Esophagus squamous epithelium (tissue), 4 donors: ENCODE results near the gene CD320.

ENCODE experiments used
- POLR2A ChIP-seq, 4 donors: fragments of 450-650 bp; IDR thresholded peaks; one replicate each; pipeline ENCODE4 v1.6.1; 2017; ENCODE audit warnings: antibody characterized with exemption in 4 of 4, mild to moderate bottlenecking in 4 of 4, moderate library complexity in 3 of 4
- TF ChIP-seq, protein P1 (sequence below), 6 experiments: fragments of 450-650 bp in 4 of 6; fragments of 200-600 bp in 2 of 6; sonication (generic) in 2 of 6; IDR thresholded peaks; one replicate each; pipeline ENCODE4 v1.5.1; 2016 to 2019; ENCODE audit warnings: antibody characterized with exemption in 6 of 6, mild to moderate bottlenecking in 4 of 6, moderate library complexity in 4 of 6

DNA sequence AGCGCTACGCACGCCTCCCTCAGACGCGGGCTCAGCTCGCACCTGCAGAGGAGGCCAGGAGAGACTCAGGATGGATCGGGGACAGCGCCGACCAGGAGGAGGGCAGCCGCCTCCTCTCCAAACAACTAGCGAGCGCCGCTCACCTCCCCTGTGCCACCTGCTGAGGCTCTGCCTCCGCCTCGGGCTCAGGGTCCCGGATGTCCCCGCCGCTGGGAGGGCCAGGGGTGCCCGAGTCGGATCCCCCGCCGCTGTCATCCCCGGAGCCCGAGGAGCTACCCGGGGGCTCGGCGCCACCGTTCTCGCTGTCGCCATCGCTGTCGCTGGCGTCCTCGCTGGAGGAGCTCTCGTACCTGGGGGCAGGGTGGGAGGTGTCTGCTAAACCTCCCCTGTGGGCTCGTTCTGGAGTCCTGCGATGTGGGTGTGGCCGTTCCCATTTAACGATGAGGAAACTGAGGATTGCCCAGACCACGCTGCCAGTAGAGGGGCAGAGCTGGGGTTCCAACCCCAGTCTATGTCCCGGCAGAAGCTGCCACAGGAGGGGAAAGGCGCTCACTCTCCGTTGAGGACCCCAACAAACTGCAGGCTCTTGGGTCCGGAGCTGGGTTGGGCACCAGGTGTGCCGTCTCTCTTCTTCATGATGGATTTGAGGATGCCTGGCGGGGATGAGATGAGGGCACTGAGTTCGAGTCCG, 25.8 kb upstream of the CD320 start:
- TF ChIP-seq POLR2A (IDR thresholded peaks at IDR 0.05): no peak
- TF ChIP-seq, protein P1, sequence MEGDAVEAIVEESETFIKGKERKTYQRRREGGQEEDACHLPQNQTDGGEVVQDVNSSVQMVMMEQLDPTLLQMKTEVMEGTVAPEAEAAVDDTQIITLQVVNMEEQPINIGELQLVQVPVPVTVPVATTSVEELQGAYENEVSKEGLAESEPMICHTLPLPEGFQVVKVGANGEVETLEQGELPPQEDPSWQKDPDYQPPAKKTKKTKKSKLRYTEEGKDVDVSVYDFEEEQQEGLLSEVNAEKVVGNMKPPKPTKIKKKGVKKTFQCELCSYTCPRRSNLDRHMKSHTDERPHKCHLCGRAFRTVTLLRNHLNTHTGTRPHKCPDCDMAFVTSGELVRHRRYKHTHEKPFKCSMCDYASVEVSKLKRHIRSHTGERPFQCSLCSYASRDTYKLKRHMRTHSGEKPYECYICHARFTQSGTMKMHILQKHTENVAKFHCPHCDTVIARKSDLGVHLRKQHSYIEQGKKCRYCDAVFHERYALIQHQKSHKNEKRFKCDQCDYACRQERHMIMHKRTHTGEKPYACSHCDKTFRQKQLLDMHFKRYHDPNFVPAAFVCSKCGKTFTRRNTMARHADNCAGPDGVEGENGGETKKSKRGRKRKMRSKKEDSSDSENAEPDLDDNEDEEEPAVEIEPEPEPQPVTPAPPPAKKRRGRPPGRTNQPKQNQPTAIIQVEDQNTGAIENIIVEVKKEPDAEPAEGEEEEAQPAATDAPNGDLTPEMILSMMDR (IDR thresholded peaks at IDR 0.05): no peak
